IMR-90 (cell line): ENCODE data around the gene TOMM22. TPM values are rescaled to one million over a fixed set of nuclear protein-coding genes. Genes with fewer than 3 reads are reported as not detected.

Experiments
- ATAC-seq: fragments of 200-7000 bp; cut with Tn5 transposase; 2 replicates; pipeline ENCODE4 v1.9.1; 2020; ENCODE audit warnings: low read depth, mild to moderate bottlenecking, moderate library complexity
- BruUV-seq: library from RNA; stranded (reverse); fragments of 400-500 nt; replicated peaks from 2 replicates; lab custom pipeline; 2021; lab: Mats Ljungman, UMichigan
- CTCF ChIA-PET: fragments of 300-600 bp; formaldehyde crosslinking; extraction: SDS; loops from one replicate; lab custom pipeline; 2021; ENCODE audit warnings: antibody characterized with exemption; lab: Yijun Ruan, JAX
- POLR2A ChIA-PET: fragments of 300-600 bp; sonication (Branson Sonifier 250); formaldehyde crosslinking; loops from one replicate; lab custom pipeline; 2022; ENCODE audit warnings: antibody characterized with exemption; ENCODE audit not compliant: unreplicated experiment; lab: Charles Lee
- DNase-seq: peaks from one replicate; pipeline ENCODE4 v3.0.0; 2013
- H2AFZ ChIP-seq: replicated peaks from 2 replicates; pipeline ENCODE3; 2013; ENCODE audit warnings: low read length, mild to moderate bottlenecking; ENCODE audit not compliant: poor library complexity
- H2AK5ac ChIP-seq: 2 replicates; pipeline ENCODE4 v1.6.1; 2013; ENCODE audit warnings: low read depth, low read length, inconsistent platforms
- H2AK9ac ChIP-seq: replicated peaks from 2 replicates; pipeline ENCODE3; 2013; ENCODE audit warnings: mild to moderate bottlenecking, low read depth, low read length, moderate library complexity; ENCODE audit not compliant: poor library complexity
- H2BK120ac ChIP-seq: 2 replicates; pipeline ENCODE4 v1.6.1; 2013; ENCODE audit warnings: low read depth, low read length, inconsistent platforms
- H2BK15ac ChIP-seq: 3 replicates; pipeline ENCODE4 v1.6.1; 2013; ENCODE audit warnings: low read depth, low read length, inconsistent platforms
- H2BK20ac ChIP-seq: 2 replicates; pipeline ENCODE4 v1.6.1; 2013; ENCODE audit warnings: low read depth, mild to moderate bottlenecking, inconsistent platforms, low read length, moderate library complexity
- H2BK5ac ChIP-seq: 2 replicates; pipeline ENCODE4 v1.6.1; 2013; ENCODE audit warnings: mild to moderate bottlenecking, low read depth, low read length, inconsistent platforms; ENCODE audit not compliant: poor library complexity, severe bottlenecking
- H3K14ac ChIP-seq: replicated peaks from 2 replicates; pipeline ENCODE4 v1.6.1; 2013; ENCODE audit warnings: low read depth, low read length, inconsistent platforms
- H3K18ac ChIP-seq: 2 replicates; pipeline ENCODE4 v1.6.1; 2013; ENCODE audit warnings: low read depth, low read length, control low read depth
- H3K23ac ChIP-seq: 2 replicates; pipeline ENCODE4 v1.6.1; 2013; ENCODE audit warnings: low read depth, low read length, inconsistent platforms
- H3K27ac ChIP-seq: 2 replicates; pipeline ENCODE4 v1.5.1; 2013; ENCODE audit warnings: mild to moderate bottlenecking, control low read depth, low read length; ENCODE audit not compliant: insufficient read depth
- H3K27me3 ChIP-seq: 2 replicates; pipeline ENCODE4 v1.6.1; 2013; ENCODE audit warnings: low read length; ENCODE audit not compliant: control insufficient read depth, insufficient read depth
- H3K36me3 ChIP-seq: 2 replicates; pipeline ENCODE4 v1.6.1; 2013; ENCODE audit warnings: low read length, mixed read lengths; ENCODE audit not compliant: control insufficient read depth, insufficient read depth
- H3K4ac ChIP-seq: 2 replicates; pipeline ENCODE4 v1.6.1; 2013; ENCODE audit warnings: low read depth, low read length, inconsistent platforms
- H3K4me1 ChIP-seq: 2 replicates; pipeline ENCODE4 v1.6.1; 2013; ENCODE audit warnings: low read length, mixed read lengths; ENCODE audit not compliant: control insufficient read depth, insufficient read depth
- H3K4me2 ChIP-seq: 2 replicates; pipeline ENCODE4 v1.6.1; 2013; ENCODE audit warnings: low read depth, mild to moderate bottlenecking, control low read depth, low read length, moderate library complexity
- H3K4me3 ChIP-seq: 2 replicates; pipeline ENCODE4 v1.5.1; 2013; ENCODE audit warnings: low read depth, mild to moderate bottlenecking, control low read depth, low read length, moderate library complexity; ENCODE audit not compliant: insufficient read depth
- H3K56ac ChIP-seq: 2 replicates; pipeline ENCODE4 v1.6.1; 2013; ENCODE audit warnings: low read length, inconsistent platforms; ENCODE audit not compliant: insufficient read depth; ENCODE audit errors: extremely low read depth
- H3K79me1 ChIP-seq, 2 experiments: 2 replicates each; pipeline ENCODE4 v1.6.1; 2013; ENCODE audit warnings: low read length in 2 of 2, inconsistent platforms in 1 of 2, low read depth in 1 of 2
- H3K9ac ChIP-seq: 2 replicates; pipeline ENCODE4 v1.6.1; 2013; ENCODE audit warnings: low read depth, low read length, control low read depth
- H3K9me1 ChIP-seq: 2 replicates; pipeline ENCODE4 v1.6.1; 2013; ENCODE audit warnings: low read length, inconsistent platforms; ENCODE audit not compliant: insufficient read depth
- H3K9me3 ChIP-seq: 2 replicates; pipeline ENCODE4 v1.6.1; 2013; ENCODE audit warnings: low read length; ENCODE audit not compliant: control insufficient read depth, insufficient read depth
- H4K20me1 ChIP-seq: 2 replicates; pipeline ENCODE4 v1.6.1; 2013; ENCODE audit warnings: low read length, inconsistent platforms; ENCODE audit not compliant: insufficient read depth
- H4K5ac ChIP-seq: 2 replicates; pipeline ENCODE4 v1.6.1; 2013; ENCODE audit warnings: mild to moderate bottlenecking, low read depth, low read length, control low read depth
- H4K8ac ChIP-seq, 2 experiments: 2 replicates each; pipeline ENCODE4 v1.6.1; 2013; ENCODE audit warnings: low read depth in 2 of 2, low read length in 2 of 2, control low read depth in 1 of 2, inconsistent platforms in 1 of 2
- H4K91ac ChIP-seq: 2 replicates; pipeline ENCODE4 v1.6.1; 2013; ENCODE audit warnings: low read depth, low read length, inconsistent platforms; ENCODE audit not compliant: insufficient read depth
- BHLHE40 ChIP-seq: fragments of 150-350 bp; IDR thresholded peaks from 2 replicates; pipeline ENCODE4 v1.6.1; 2016; ENCODE audit warnings: mild to moderate bottlenecking, low read depth, low read length
- CHD1 ChIP-seq: IDR thresholded peaks from 2 replicates; pipeline ENCODE4 v1.6.1; 2012; ENCODE audit warnings: low read depth, low read length, improper control_type of control experiment
- FOS ChIP-seq: fragments of 150-350 bp; IDR thresholded peaks from 2 replicates; pipeline ENCODE4 v1.6.1; 2016; ENCODE audit warnings: low read depth, low read length
- MAFK ChIP-seq: IDR thresholded peaks from 2 replicates; pipeline ENCODE4 v1.6.1; 2012; ENCODE audit warnings: low read depth, low read length, improper control_type of control experiment
- MAZ ChIP-seq: IDR thresholded peaks from 2 replicates; pipeline ENCODE4 v1.6.1; 2012; ENCODE audit warnings: low read depth, mild to moderate bottlenecking, low read length, improper control_type of control experiment, moderate library complexity, borderline replicate concordance
- MXI1 ChIP-seq: IDR thresholded peaks from 2 replicates; pipeline ENCODE4 v1.6.1; 2012; ENCODE audit warnings: low read depth, mild to moderate bottlenecking, low read length, moderate library complexity, borderline replicate concordance
- NFE2L2 ChIP-seq: fragments of 150-350 bp; IDR thresholded peaks from 2 replicates; pipeline ENCODE4 v1.6.1; 2016; ENCODE audit warnings: low read depth, mild to moderate bottlenecking, low read length
- POLR2A ChIP-seq: IDR thresholded peaks from 2 replicates; pipeline ENCODE4 v1.6.1; 2012; ENCODE audit warnings: mild to moderate bottlenecking, low read depth, low read length
- RAD21 ChIP-seq: IDR thresholded peaks from 2 replicates; pipeline ENCODE4 v1.6.1; 2012; ENCODE audit warnings: low read length, improper control_type of control experiment
- RCOR1 ChIP-seq: IDR thresholded peaks from 2 replicates; pipeline ENCODE4 v1.6.1; 2012; ENCODE audit warnings: mild to moderate bottlenecking, low read length, improper control_type of control experiment; ENCODE audit not compliant: insufficient replicate concordance
- RFX5 ChIP-seq: IDR thresholded peaks from 2 replicates; pipeline ENCODE4 v1.8.0; 2012; ENCODE audit warnings: low read depth, mild to moderate bottlenecking, low read length, moderate library complexity
- SMC3 ChIP-seq: fragments of 150-350 bp; IDR thresholded peaks from 2 replicates; pipeline ENCODE4 v1.6.1; 2016; ENCODE audit warnings: low read depth, mild to moderate bottlenecking, antibody characterized with exemption, low read length, moderate library complexity
- WGBS, 2 experiments: methylation state at CpG; one replicate each; pipeline versions ENCODE4 v1.1.5 to v1.1.7; 2013; ENCODE audit warnings: missing lambda C conversion rate in 2 of 2; ENCODE audit not compliant: insufficient read length in 1 of 2; ENCODE audit errors: extremely low coverage in 2 of 2; 5-methylcytosine and 5-hydroxymethylcytosine counted together
- dilution Hi-C: fragments of 300-500 bp; cut with HindIII; formaldehyde crosslinking; loops from one replicate; pipeline ENCODE4 v1.14.3; 2018; ENCODE audit warnings: low sequenced_read_pairs; ENCODE audit not compliant: unreplicated experiment
- in situ Hi-C: fragments of 300-500 bp; cut with MboI; formaldehyde crosslinking; loops from 3 replicates; pipeline ENCODE4 v1.14.3; 2019; ENCODE audit warnings: low sequenced_read_pairs, inconsistent platforms, mixed read lengths
- intact Hi-C: fragments of 100-400 bp; cut with micrococcal nuclease; formaldehyde crosslinking; loops from 2 replicates; pipeline ENCODE4 v1.10.0; 2022
- polyA plus RNA-seq, 3 experiments: library from polyadenylated mRNA; depleted of rRNA; stranded (reverse); fragments of >200 nt; gene quantifications; 2 replicates each; pipeline ENCODE4 v1.2.3, GENCODE V29; 2012; ENCODE audit warnings: low replicate concordance in 1 of 3
- total RNA-seq: library from RNA; depleted of rRNA; stranded (reverse); fragments of >200 nt; gene quantifications from 2 replicates; pipeline ENCODE4 v1.2.3, GENCODE V29; 2012
- TF ChIP-seq, protein P1 (sequence below): fragments of 150-350 bp; IDR thresholded peaks from 2 replicates; pipeline ENCODE4 v1.6.1; 2017; ENCODE audit warnings: mild to moderate bottlenecking, antibody characterized with exemption, low read length, low read depth

The TOMM22 gene
- total and polyA plus RNA-seq, 2 of the 4 experiments (the other 2 are of a cell fraction): 38.7 to 78.0 TPM

GRCh38 chr22:38728871-38729796, 47.4 kb downstream of the TOMM22 start:
- H2BK120ac ChIP-seq: no peak overlapping the region
- peaks cover 3% of the 10 kb centered on the region for H3K4me1 ChIP-seq
- H4K20me1 ChIP-seq: peaks cover 12% of the 10 kb centered on the region
- H3K9me3 ChIP-seq: no peaks in the 10 kb centered on the region
- no peak overlapping the region for H2AK5ac ChIP-seq
- H3K4me2 ChIP-seq: no peak overlapping the region
- intact Hi-C loops: no loop called here
- H3K27ac ChIP-seq: no peak overlapping the region
- H3K23ac ChIP-seq: no peak overlapping the region
- H3K9ac ChIP-seq: no peak overlapping the region
- no peak for DNase-seq
- POLR2A ChIA-PET: no interaction called here
- H4K91ac ChIP-seq: no peak overlapping the region
- in situ Hi-C loops: no loop called here
- no peak overlapping the region for H3K18ac ChIP-seq
- H2AK9ac ChIP-seq: peak overlapping the region; percentile 21
- 84% methylated on average over 3 of the region's 18 CpGs; no CpG with 5 or more reads in 1 of the 2 experiments for WGBS, 2 experiments
- BruUV-seq: no TSS peak
- peaks cover 0 to 30% of the 10 kb centered on the region in 2 experiments; a peak in 3 of 4 replicates for H3K79me1 ChIP-seq
- no peak overlapping the region for H3K4me3 ChIP-seq
- no peak overlapping the region for H4K8ac ChIP-seq
- no peak overlapping the region for H2BK5ac ChIP-seq
- no peaks in the 10 kb centered on the region for H3K27me3 ChIP-seq
- CTCF ChIA-PET: interaction anchor here (1.4 kb wide), 1 partner anchor 11 kb away, joined by 3 read pairs; no protein-coding TSS in a partner anchor
- ATAC-seq: no peak
- no peak overlapping the region for H3K14ac ChIP-seq
- H2AFZ ChIP-seq: no peak overlapping the region
- H3K36me3 ChIP-seq: peaks cover 79% of the 10 kb centered on the region
- H2BK20ac ChIP-seq: no peak overlapping the region
- no peak overlapping the region for H4K5ac ChIP-seq
- 0 out of 2 replicates have a peak, but pooled peaks cover 2% of the 10 kb centered on the region for H3K9me1 ChIP-seq
- no peak overlapping the region for H3K4ac ChIP-seq
- dilution Hi-C loops: no loop called here
- TF ChIP-seq MAFK (no peak), MAZ (no peak), FOS (no peak), RCOR1 (no peak), NFE2L2 (no peak), SMC3 (no peak), BHLHE40 (no peak), CHD1 (no peak), RFX5 (no peak), POLR2A (no peak), MXI1 (no peak), RAD21 (no peak)
- TF ChIP-seq, protein P1, sequence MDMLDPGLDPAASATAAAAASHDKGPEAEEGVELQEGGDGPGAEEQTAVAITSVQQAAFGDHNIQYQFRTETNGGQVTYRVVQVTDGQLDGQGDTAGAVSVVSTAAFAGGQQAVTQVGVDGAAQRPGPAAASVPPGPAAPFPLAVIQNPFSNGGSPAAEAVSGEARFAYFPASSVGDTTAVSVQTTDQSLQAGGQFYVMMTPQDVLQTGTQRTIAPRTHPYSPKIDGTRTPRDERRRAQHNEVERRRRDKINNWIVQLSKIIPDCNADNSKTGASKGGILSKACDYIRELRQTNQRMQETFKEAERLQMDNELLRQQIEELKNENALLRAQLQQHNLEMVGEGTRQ: no peak
- H2BK15ac ChIP-seq: no peak overlapping the region
- no peak overlapping the region for H3K56ac ChIP-seq
